Neural cell (in vitro differentiated cells): ENCODE results near the gene NBEAL1.

Experiments
- CTCF ChIP-seq: fragments of 450-650 bp; IDR thresholded peaks from 2 replicates; pipeline ENCODE4 v1.5.1; 2014; ENCODE audit warnings: antibody characterized with exemption, mild to moderate bottlenecking, moderate library complexity; ENCODE audit not compliant: poor library complexity, severe bottlenecking
- EZH2 ChIP-seq: fragments of 200-600, 300-800 bp; shearing (Covaris generic), sonication (generic); IDR thresholded peaks from 2 replicates; pipeline ENCODE4 v1.6.1; 2014; ENCODE audit warnings: antibody characterized with exemption, low read length, borderline replicate concordance, mild to moderate bottlenecking; ENCODE audit not compliant: insufficient read depth, poor library complexity, severe bottlenecking
- MXI1 ChIP-seq: fragments of 450-650 bp; conservative IDR thresholded peaks from 2 replicates; pipeline ENCODE4 v1.6.1; 2014; ENCODE audit warnings: antibody characterized with exemption, mild to moderate bottlenecking; ENCODE audit not compliant: poor library complexity, severe bottlenecking
- POLR2AphosphoS5 ChIP-seq: IDR thresholded peaks from 2 replicates; pipeline ENCODE4 v1.6.1; 2012
- REST ChIP-seq: IDR thresholded peaks from 2 replicates; pipeline ENCODE4 v1.6.1; 2012; ENCODE audit warnings: borderline replicate concordance
- SMC3 ChIP-seq: fragments of 450-650 bp; conservative IDR thresholded peaks from 2 replicates; pipeline ENCODE4 v1.6.1; 2014; ENCODE audit warnings: antibody characterized with exemption, mild to moderate bottlenecking, moderate library complexity; ENCODE audit not compliant: poor library complexity

- TF ChIP-seq CTCF (no peak), REST (no peak), SMC3 (no peak), EZH2 (no peak), POLR2AphosphoS5 (no peak), MXI1 (no peak)
Measured at GRCh38 chr2:203191961-203192360, 177.3 kb downstream of the NBEAL1 start.
